SK-N-MC (cell line): ENCODE data around the gene SLC39A8.

Experiments
- EZH2 ChIP-seq: fragments of 200-600 bp; sonication (generic); IDR thresholded peaks from one replicate; pipeline ENCODE4 v1.6.1; 2017; ENCODE audit warnings: antibody characterized with exemption
- POLR2AphosphoS5 ChIP-seq: IDR thresholded peaks from 2 replicates; pipeline ENCODE4 v1.6.1; 2012; ENCODE audit warnings: mild to moderate bottlenecking, low read depth, low read length, borderline replicate concordance

DNA sequence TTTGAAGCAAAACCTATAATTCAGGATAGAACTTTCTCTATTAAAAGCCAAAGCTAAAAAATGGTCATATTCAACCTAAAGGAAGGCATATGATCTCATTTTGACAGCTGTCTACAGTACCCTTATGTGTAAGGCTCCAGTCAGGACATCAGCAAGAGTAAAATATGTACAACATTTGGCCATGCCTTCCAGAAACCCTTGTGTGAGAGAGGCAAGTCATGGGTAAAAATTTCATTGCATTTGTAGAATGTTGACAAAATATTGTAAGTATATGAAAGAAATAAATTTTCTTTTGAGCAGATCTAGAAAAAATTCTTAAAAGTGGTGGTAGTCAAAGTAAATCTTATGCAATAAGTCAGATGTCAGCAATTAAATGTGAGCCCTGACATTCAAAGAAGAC is 132.3 kb downstream of the SLC39A8 start:
- TF ChIP-seq EZH2 (no peak), POLR2AphosphoS5 (no peak)
